Measurements from ENCODE around the gene DCAF17. TPM values are rescaled to one million over a fixed set of nuclear protein-coding genes. Genes with fewer than 3 reads are reported as not detected.

DCAF17 gene
- total and polyA plus RNA-seq, 2 of the 13 experiments (the other 11 are each of a cell fraction or from before 2014, with no cell fraction given), result 13.7 to 30.0 TPM

- TF ChIP-seq EED (CRISPR knock-in tag; IDR thresholded peaks at IDR 0.05) (no peak; the same call in 1 of the 2 replicates), ZNF792 (CRISPR knock-in tag; IDR thresholded peaks at IDR 0.05) (no peak), LCORL (IDR thresholded peaks at IDR 0.05) (no peak), LCORL (CRISPR knock-in tag; IDR thresholded peaks at IDR 0.05) (no peak), ZBTB14 (CRISPR knock-in tag; IDR thresholded peaks at IDR 0.05) (no peak), PLRG1 (conservative IDR thresholded peaks at IDR 0.05) (no peak), ZBTB25 (CRISPR knock-in tag; IDR thresholded peaks at IDR 0.05) (no peak), ARNT2 (CRISPR knock-in tag; IDR thresholded peaks at IDR 0.05; ENCODE audit: low read depth) (no peak), ZNF3 (CRISPR knock-in tag; IDR thresholded peaks at IDR 0.05) (no peak), ARID4A (CRISPR knock-in tag; IDR thresholded peaks at IDR 0.05; ENCODE audit: borderline replicate concordance) (no peak; the same call in 1 of the 2 replicates), NCOR1 (IDR thresholded peaks at IDR 0.05; ENCODE audit: borderline replicate concordance, low read length) (0 out of 2 replicates have a peak, but pooled peaks have one; percentile 21), BCL6 (CRISPR knock-in tag; IDR thresholded peaks at IDR 0.05) (no peak), ZGPAT (CRISPR knock-in tag; IDR thresholded peaks at IDR 0.05) (no peak), ETV6 (CRISPR knock-in tag; conservative IDR thresholded peaks at IDR 0.05) (no peak), DBP (CRISPR knock-in tag; IDR thresholded peaks at IDR 0.05; ENCODE audit: not compliant biosample characterization) (no peak), ZFP82 (CRISPR knock-in tag; IDR thresholded peaks at IDR 0.05; ENCODE audit: borderline replicate concordance) (no peak)
Observed at GRCh38 chr2:171432969-171433762, 860 bp upstream of the DCAF17 start (continued).
